Transverse colon (tissue), 4 donors: ENCODE data around the gene DIPK1B. TPM values are rescaled to one million over a fixed set of nuclear protein-coding genes. Genes with fewer than 3 reads are reported as not detected.

ENCODE experiments used
- DNase-seq: peaks from one replicate; pipeline ENCODE4 v3.0.0-alpha.2; 2019
- H3K27ac ChIP-seq, 4 donors: fragments of 200-600 bp; sonication (generic); 2 replicates each; pipeline ENCODE4 v1.5.1; 2016 to 2018; ENCODE audit warnings: inconsistent platforms in 4 of 4
- H3K27me3 ChIP-seq: fragments of 200-600 bp; sonication (generic); 2 replicates; pipeline ENCODE4 v1.5.1; 2017; ENCODE audit warnings: inconsistent platforms
- H3K36me3 ChIP-seq, 4 donors: fragments of 200-600 bp; sonication (generic); 2 replicates each; pipeline ENCODE4 v1.5.1; 2017 to 2019; ENCODE audit warnings: inconsistent platforms in 4 of 4
- H3K4me1 ChIP-seq, 4 donors: fragments of 200-600 bp; sonication (generic); 2 replicates each; pipeline ENCODE4 v1.5.1; 2017 to 2020; ENCODE audit warnings: inconsistent platforms in 4 of 4
- H3K4me3 ChIP-seq, 4 donors: fragments of 200-600 bp; sonication (generic); 1 replicate in 1 of 4; 2 replicates in 3 of 4; pipeline versions ENCODE4 v1.5.1 to v1.6.1; 2017 to 2019; ENCODE audit warnings: inconsistent platforms in 4 of 4
- H3K9me3 ChIP-seq, 2 donors: fragments of 200-600 bp; sonication (generic); 2 replicates each; pipeline ENCODE4 v1.5.1; 2017 to 2019; ENCODE audit warnings: inconsistent platforms in 2 of 2
- CTCF ChIP-seq, 5 experiments: fragments of 200-600 bp in 3 of 5; fragments of 450-650 bp in 2 of 5; sonication (generic) in 3 of 5; IDR thresholded peaks; 1 replicate in 2 of 5; 2 replicates in 3 of 5; pipeline ENCODE4 v1.5.1; 2016 to 2017; ENCODE audit warnings: antibody characterized with exemption in 5 of 5, inconsistent platforms in 3 of 5, mild to moderate bottlenecking in 2 of 5, moderate library complexity in 1 of 5
- EP300 ChIP-seq: sonication (generic); formaldehyde crosslinking; IDR thresholded peaks from one replicate; pipeline ENCODE4 v1.6.1; 2017; ENCODE audit warnings: antibody characterized with exemption, low read depth
- POLR2A ChIP-seq: fragments of 450-650 bp; IDR thresholded peaks from one replicate; pipeline ENCODE4 v1.6.1; 2016; ENCODE audit warnings: antibody characterized with exemption, mild to moderate bottlenecking, moderate library complexity
- POLR2AphosphoS5 ChIP-seq, 3 donors: sonication (generic); formaldehyde crosslinking; IDR thresholded peaks; one replicate each; pipeline ENCODE4 v1.6.1; 2016; ENCODE audit warnings: antibody characterized with exemption in 3 of 3
- WGBS, 2 donors: methylation state at CpG; one replicate each; pipeline ENCODE4 v1.1.5; 2018; ENCODE audit warnings: low coverage in 1 of 2; 5-methylcytosine and 5-hydroxymethylcytosine counted together
- in situ Hi-C, 4 donors: fragments of 200-750 bp; cut with MboI; loops; one replicate each; pipeline versions ENCODE4 v1.15.0 to v1.15.1; 2017; ENCODE audit warnings: low sequenced_read_pairs in 3 of 4, low pct_ligation_motif_present in 1 of 4, low pct_unique_long_range_greater_than_20kb in 1 of 4
- intact Hi-C: fragments of 100-400 bp; cut with DNase I; formaldehyde crosslinking; loops from one replicate; pipeline ENCODE4 v1.15.1; 2023; ENCODE audit warnings: low total_unique reads
- total RNA-seq, 4 donors: library from RNA; depleted of rRNA; stranded (reverse); fragments of >200 nt; gene quantifications; one replicate each; pipeline ENCODE4 v1.1.0, GENCODE V29; 2016

DIPK1B gene
- total RNA-seq, 4 donors from 2014 or later = 3.5 to 12.3 (median 3.9) TPM

- Histone ChIP-seq H3K4me3 (no peak overlapping the region), H3K9me3 (no peaks in the 10 kb centered on the region), H3K4me1 (peaks cover 4 to 17% (median 11%) of the 10 kb centered on the region in 4 donors), H3K27me3 (peaks cover 41% of the 10 kb centered on the region), H3K36me3 (no peaks in the 10 kb centered on the region), H3K27ac (no peak overlapping the region)
- in situ Hi-C loops (no loop called here), intact Hi-C loops (no loop called here)
- TF ChIP-seq POLR2AphosphoS5 (IDR thresholded peaks at IDR 0.05) (no peak), EP300 (no peak), POLR2A (no peak), CTCF (IDR thresholded peaks at IDR 0.05) (no peak)
- 62% methylated on average over 14 of the region's 22 CpGs; no CpG with 5 or more reads in 1 of the 2 donors for WGBS, 2 donors
- no peak for DNase-seq
Measured at GRCh38 chr9:136746155-136746490, 33.8 kb downstream of the DIPK1B start.

- Histone ChIP-seq H3K4me1 (peaks cover 0 to 12% (median 8%) of the 10 kb centered on the region in 4 donors), H3K36me3 (no peaks in the 10 kb centered on the region), H3K27me3 (peaks cover 36% of the 10 kb centered on the region), H3K4me3 (no peak overlapping the region), H3K27ac (no peak overlapping the region), H3K9me3 (no peaks in the 10 kb centered on the region)
- TF ChIP-seq POLR2A = no peak
- TF ChIP-seq EP300 = no peak
- TF ChIP-seq POLR2AphosphoS5 (IDR thresholded peaks at IDR 0.05) = no peak
- TF ChIP-seq CTCF (IDR thresholded peaks at IDR 0.05) = no peak
- WGBS, 2 donors = 90% methylated on average over 18 of the region's 18 CpGs; no CpG with 5 or more reads in 1 of the 2 donors
- in situ Hi-C loops = no loop called here
- DNase-seq = no peak
- intact Hi-C loops = no loop called here
Measured at GRCh38 chr9:136746621-136747020, 34.2 kb downstream of the DIPK1B start.

- no peak overlapping the region for H3K27ac ChIP-seq
- H3K27me3 ChIP-seq = peaks cover 32% of the 10 kb centered on the region
- no peak for DNase-seq
- in situ Hi-C loops = no loop called here
- H3K9me3 ChIP-seq = no peaks in the 10 kb centered on the region
- no peak overlapping the region for H3K4me3 ChIP-seq
- no peak for TF ChIP-seq POLR2AphosphoS5 (IDR thresholded peaks at IDR 0.05)
- no peak for TF ChIP-seq POLR2A
- no peak for TF ChIP-seq EP300
- TF ChIP-seq CTCF (IDR thresholded peaks at IDR 0.05) = no peak
- WGBS, 2 donors = 81 to 88% methylated on average over 11 to 20 of the region's 22 CpGs
- no peaks in the 10 kb centered on the region for H3K36me3 ChIP-seq
- peaks cover 0 to 4% (median under 1%) of the 10 kb centered on the region in 4 donors for H3K4me1 ChIP-seq
- intact Hi-C loops = no loop called here
Measured at GRCh38 chr9:136747161-136748060, 35.0 kb downstream of the DIPK1B start.

- 42% methylated on average over 3 of the region's 8 CpGs; no CpG with 5 or more reads in 1 of the 2 donors for WGBS, 2 donors
- Histone ChIP-seq H3K36me3 (no peaks in the 10 kb centered on the region), H3K4me1 (no peaks in the 10 kb centered on the region), H3K27me3 (peaks cover 27% of the 10 kb centered on the region), H3K9me3 (no peaks in the 10 kb centered on the region), H3K27ac (peak within 1 kb of the TSS in 1 of 4 donors; percentile 43), H3K4me3 (no peak within 1 kb of the TSS)
- intact Hi-C loops = no loop called here
- in situ Hi-C loops = no loop called here
- TF ChIP-seq POLR2A (no peak), CTCF (IDR thresholded peaks at IDR 0.05) (no peak), POLR2AphosphoS5 (IDR thresholded peaks at IDR 0.05) (no peak), EP300 (no peak)
- no peak for DNase-seq
Measured at GRCh38 chr9:136748201-136748600, 35.8 kb downstream of the DIPK1B start, which contains the start of gene LCN6. Gene LCN6 (minus strand): TSS chr9:136748525. CDS start chr9:136748483, 42 bp downstream.
